ENCODE data around the gene KIF1B. TPM values are rescaled to one million over a fixed set of nuclear protein-coding genes. Genes with fewer than 3 reads are reported as not detected.

KIF1B gene
- total RNA-seq, 1 experiment from 2014 or later: 70.1 TPM

- TF ChIP-seq, protein P1, sequence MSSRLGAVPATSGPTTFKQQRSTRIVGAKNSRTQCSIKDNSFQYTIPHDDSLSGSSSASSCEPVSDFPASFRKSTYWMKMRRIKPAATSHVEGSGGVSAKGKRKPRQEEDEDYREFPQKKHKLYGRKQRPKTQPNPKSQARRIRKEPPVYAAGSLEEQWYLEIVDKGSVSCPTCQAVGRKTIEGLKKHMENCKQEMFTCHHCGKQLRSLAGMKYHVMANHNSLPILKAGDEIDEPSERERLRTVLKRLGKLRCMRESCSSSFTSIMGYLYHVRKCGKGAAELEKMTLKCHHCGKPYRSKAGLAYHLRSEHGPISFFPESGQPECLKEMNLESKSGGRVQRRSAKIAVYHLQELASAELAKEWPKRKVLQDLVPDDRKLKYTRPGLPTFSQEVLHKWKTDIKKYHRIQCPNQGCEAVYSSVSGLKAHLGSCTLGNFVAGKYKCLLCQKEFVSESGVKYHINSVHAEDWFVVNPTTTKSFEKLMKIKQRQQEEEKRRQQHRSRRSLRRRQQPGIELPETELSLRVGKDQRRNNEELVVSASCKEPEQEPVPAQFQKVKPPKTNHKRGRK (CRISPR knock-in tag; IDR thresholded peaks at IDR 0.05; ENCODE audit: borderline replicate concordance): no peak
- TF ChIP-seq FOXK1 (CRISPR knock-in tag; IDR thresholded peaks at IDR 0.05): no peak
- TF ChIP-seq ETV6 (CRISPR knock-in tag; IDR thresholded peaks at IDR 0.05): no peak
- TF ChIP-seq JAZF1 (CRISPR knock-in tag; IDR thresholded peaks at IDR 0.05): no peak
- TF ChIP-seq, protein P2, sequence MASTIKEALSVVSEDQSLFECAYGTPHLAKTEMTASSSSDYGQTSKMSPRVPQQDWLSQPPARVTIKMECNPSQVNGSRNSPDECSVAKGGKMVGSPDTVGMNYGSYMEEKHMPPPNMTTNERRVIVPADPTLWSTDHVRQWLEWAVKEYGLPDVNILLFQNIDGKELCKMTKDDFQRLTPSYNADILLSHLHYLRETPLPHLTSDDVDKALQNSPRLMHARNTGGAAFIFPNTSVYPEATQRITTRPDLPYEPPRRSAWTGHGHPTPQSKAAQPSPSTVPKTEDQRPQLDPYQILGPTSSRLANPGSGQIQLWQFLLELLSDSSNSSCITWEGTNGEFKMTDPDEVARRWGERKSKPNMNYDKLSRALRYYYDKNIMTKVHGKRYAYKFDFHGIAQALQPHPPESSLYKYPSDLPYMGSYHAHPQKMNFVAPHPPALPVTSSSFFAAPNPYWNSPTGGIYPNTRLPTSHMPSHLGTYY (CRISPR knock-in tag; IDR thresholded peaks at IDR 0.05): no peak
- TF ChIP-seq, protein P3, sequence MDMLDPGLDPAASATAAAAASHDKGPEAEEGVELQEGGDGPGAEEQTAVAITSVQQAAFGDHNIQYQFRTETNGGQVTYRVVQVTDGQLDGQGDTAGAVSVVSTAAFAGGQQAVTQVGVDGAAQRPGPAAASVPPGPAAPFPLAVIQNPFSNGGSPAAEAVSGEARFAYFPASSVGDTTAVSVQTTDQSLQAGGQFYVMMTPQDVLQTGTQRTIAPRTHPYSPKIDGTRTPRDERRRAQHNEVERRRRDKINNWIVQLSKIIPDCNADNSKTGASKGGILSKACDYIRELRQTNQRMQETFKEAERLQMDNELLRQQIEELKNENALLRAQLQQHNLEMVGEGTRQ (CRISPR knock-in tag; IDR thresholded peaks at IDR 0.05): no peak
- TF ChIP-seq MLX (CRISPR knock-in tag; IDR thresholded peaks at IDR 0.05): no peak
Observed at GRCh38 chr1:10160907-10161490, 49.4 kb upstream of the KIF1B start (continued).

DNA sequence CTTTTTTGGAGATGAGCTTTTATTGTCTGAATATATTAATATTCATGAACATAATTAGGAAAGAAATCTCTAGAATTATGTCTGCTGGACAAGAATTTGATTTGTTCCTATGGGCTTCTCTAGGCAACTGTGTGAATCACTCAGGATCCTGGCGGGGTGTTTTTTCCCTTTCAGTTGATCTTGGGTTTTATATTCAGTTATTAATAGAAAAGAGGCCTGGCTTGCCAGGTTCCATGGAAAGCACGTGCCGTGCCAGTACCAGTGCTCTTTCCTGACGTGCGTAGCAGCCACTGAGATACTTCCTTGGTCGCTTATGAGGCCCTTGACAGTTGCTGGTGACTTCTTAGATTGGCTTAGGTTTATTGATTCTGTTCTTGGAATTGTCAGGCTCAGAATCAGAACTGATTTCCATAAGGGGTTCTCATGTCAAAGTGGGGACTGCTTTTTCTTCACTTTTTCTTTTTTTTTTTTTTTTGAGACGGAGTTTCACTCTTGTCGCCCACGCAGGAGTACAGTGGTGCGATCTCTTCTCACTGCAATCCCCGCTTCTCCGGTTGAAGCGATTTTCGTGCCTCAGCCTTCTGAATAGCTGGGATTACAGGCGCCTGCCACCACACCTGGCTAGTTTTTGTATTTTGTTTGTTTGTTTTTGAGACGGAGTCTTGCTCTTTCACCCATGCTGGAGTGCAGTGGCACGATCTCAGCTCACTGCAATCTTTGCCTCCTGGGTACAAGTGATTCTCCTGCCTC is 48.7 kb upstream of the KIF1B start:
- no peaks in the 10 kb centered on the region for H3K9me3 Mint-ChIP-seq
- H3K36me3 Mint-ChIP-seq: peaks cover 38% of the 10 kb centered on the region
- no peak overlapping the region for H3K27ac Mint-ChIP-seq
- no peak for DNase-seq (ENCODE audit: low spot score)
- ChIA-PET POLR2A (interaction anchor here (0.7 kb wide), 1 partner anchor 187 kb away, joined by 3 read pairs; no protein-coding TSS in a partner anchor), CTCF (interaction anchor here (0.8 kb wide), 1 partner anchor 9 kb away, joined by 3 read pairs; no protein-coding TSS in a partner anchor)
- TF ChIP-seq PREB (CRISPR knock-in tag; IDR thresholded peaks at IDR 0.05; ENCODE audit: borderline replicate concordance): no peak
- H3K4me3 Mint-ChIP-seq: no peak overlapping the region
- H3K4me1 Mint-ChIP-seq: no peaks in the 10 kb centered on the region
- no peak for ATAC-seq
- H3K27me3 Mint-ChIP-seq (ENCODE audit: low read depth): no peaks in the 10 kb centered on the region

DNA sequence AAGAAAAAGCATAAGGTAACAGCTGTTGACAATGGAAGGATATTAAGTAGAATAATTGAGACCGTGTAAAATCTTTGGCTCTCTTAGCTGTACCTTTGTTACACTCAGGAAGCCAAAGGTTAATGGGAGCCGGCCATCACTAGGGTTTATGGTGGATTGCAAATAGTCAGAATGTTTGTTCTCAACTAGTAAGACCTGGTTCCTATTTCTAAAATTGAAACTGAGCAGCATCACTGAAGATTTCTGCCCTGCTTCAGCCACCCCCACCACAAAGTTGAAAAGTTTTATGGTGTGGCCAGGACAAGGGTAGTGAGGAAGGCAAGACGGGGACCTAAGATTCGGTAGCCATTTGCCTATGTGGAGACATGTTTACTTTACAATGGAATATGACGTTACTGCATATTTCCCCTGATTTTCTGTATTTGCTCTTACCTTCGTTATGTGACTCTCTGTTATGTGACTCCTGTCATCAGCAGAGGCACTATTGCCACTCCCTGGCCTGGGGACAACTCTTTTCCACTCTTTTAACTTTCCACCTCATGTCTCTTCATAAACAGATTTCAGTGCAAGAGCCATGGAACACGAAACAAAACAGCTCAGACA is 41.4 kb upstream of the KIF1B start:
- ChIA-PET POLR2A (no interaction called here), CTCF (no interaction called here)
- Mint-ChIP-seq H3K4me1 (no peaks in the 10 kb centered on the region), H3K36me3 (peaks cover 53% of the 10 kb centered on the region), H3K27ac (0 out of 2 replicates have a peak overlapping the region, but pooled peaks have one; percentile 1), H3K9me3 (no peaks in the 10 kb centered on the region), H3K27me3 (ENCODE audit: low read depth) (no peaks in the 10 kb centered on the region), H3K4me3 (no peak overlapping the region)
- ATAC-seq (no peak), DNase-seq (ENCODE audit: low spot score) (no peak)
- TF ChIP-seq SOX15 (CRISPR knock-in tag; IDR thresholded peaks at IDR 0.05) (no peak), KAT7 (CRISPR knock-in tag; IDR thresholded peaks at IDR 0.05; ENCODE audit: borderline replicate concordance) (no peak), ZNF396 (CRISPR knock-in tag; IDR thresholded peaks at IDR 0.05; ENCODE audit: borderline replicate concordance) (no peak), ZNF263 (CRISPR knock-in tag; IDR thresholded peaks at IDR 0.05; ENCODE audit: low read depth) (no peak), TEAD1 (CRISPR knock-in tag; IDR thresholded peaks at IDR 0.05) (no peak), ZNF425 (CRISPR knock-in tag; conservative IDR thresholded peaks at IDR 0.05) (no peak), MXD4 (CRISPR knock-in tag; IDR thresholded peaks at IDR 0.05; ENCODE audit: borderline replicate concordance) (no peak), ZNF121 (CRISPR knock-in tag; IDR thresholded peaks at IDR 0.05) (no peak), ETV6 (CRISPR knock-in tag; IDR thresholded peaks at IDR 0.05) (no peak), E2F4 (CRISPR knock-in tag; IDR thresholded peaks at IDR 0.05; ENCODE audit: borderline replicate concordance, low read depth) (no peak), AR (CRISPR knock-in tag; IDR thresholded peaks at IDR 0.05) (no peak)
